NB4 (cell line): ENCODE data around the gene CCR5AS.

Experiments
- DNase-seq: peaks from one replicate; pipeline ENCODE4 v3.0.0; 2010; ENCODE audit warnings: low read depth
- H3K4me3 ChIP-seq: one replicate; pipeline ENCODE4 v1.5.1; 2011; ENCODE audit warnings: mild to moderate bottlenecking, low read depth, low read length, moderate library complexity
- MYC ChIP-seq: IDR thresholded peaks from 2 replicates; pipeline ENCODE4 v1.6.1; 2011; ENCODE audit warnings: low read depth, low read length
- POLR2A ChIP-seq: IDR thresholded peaks from 2 replicates; pipeline ENCODE4 v1.6.1; 2011; ENCODE audit warnings: mild to moderate bottlenecking; ENCODE audit not compliant: insufficient read length; ENCODE audit errors: extremely low read depth
- TF ChIP-seq, protein P1 (sequence below): IDR thresholded peaks from 2 replicates; pipeline ENCODE4 v1.6.1; 2011; ENCODE audit warnings: low read depth, low read length
- TF ChIP-seq, protein P2 (sequence below): IDR thresholded peaks from one replicate; pipeline ENCODE4 v1.5.1; 2012; ENCODE audit warnings: low read depth, low read length

Gene CCR5AS

DNA sequence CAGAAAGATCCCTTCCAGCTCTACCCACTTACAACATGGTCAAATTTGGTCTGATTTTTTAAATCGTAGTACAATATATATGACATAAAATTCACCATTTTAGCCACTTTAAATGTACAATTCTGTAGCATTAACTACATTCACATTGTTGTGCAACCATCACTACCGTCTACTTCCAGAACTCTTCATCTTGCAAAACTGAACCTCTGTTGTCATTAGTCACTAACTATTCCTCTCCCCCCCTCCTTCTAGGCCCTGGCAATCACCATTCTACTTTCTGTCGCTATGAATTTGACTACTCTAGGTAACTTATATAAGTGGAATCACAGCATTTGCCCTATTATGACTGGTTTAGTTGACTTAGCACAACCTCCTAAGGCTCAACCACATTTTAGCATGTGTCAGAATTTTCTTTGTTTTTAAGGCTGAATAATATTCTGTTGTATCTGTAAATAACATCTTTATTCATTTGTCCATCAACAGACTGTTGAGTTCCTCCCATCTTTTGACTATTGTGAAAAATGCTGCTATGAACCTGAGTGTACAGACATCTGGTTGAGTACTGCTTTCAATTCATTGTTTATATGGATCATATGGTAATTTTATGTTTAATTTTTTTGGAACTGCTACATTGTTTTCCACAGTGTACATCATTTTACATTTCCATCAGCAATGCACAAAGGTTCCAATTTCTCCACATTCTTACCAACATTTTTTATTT is 88.5 kb downstream of the CCR5AS start:
- no peak overlapping the region for H3K4me3 ChIP-seq
- TF ChIP-seq, protein P1, sequence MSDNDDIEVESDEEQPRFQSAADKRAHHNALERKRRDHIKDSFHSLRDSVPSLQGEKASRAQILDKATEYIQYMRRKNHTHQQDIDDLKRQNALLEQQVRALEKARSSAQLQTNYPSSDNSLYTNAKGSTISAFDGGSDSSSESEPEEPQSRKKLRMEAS: no peak
- TF ChIP-seq, protein P2, sequence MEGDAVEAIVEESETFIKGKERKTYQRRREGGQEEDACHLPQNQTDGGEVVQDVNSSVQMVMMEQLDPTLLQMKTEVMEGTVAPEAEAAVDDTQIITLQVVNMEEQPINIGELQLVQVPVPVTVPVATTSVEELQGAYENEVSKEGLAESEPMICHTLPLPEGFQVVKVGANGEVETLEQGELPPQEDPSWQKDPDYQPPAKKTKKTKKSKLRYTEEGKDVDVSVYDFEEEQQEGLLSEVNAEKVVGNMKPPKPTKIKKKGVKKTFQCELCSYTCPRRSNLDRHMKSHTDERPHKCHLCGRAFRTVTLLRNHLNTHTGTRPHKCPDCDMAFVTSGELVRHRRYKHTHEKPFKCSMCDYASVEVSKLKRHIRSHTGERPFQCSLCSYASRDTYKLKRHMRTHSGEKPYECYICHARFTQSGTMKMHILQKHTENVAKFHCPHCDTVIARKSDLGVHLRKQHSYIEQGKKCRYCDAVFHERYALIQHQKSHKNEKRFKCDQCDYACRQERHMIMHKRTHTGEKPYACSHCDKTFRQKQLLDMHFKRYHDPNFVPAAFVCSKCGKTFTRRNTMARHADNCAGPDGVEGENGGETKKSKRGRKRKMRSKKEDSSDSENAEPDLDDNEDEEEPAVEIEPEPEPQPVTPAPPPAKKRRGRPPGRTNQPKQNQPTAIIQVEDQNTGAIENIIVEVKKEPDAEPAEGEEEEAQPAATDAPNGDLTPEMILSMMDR: no peak
- no peak for TF ChIP-seq MYC
- TF ChIP-seq POLR2A: no peak
- peak; percentile 70 for DNase-seq

DNA sequence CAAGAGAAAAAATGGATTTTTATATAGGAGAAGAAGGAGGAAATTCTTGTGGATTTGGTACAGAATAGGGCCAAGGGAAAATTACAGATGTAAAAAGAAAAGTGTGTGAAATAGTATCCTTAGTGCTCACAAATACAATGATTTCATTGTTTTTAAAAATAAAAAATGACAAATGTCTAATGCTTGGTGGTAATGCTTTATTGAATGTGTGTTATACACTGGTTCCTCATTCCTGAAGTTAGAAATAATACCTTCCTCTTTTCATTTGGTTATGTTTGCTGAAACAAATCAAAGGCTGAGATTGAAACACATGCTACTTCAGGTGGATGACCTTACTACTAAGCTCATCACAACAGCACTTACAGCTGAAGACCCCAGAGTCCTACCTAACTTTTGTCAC is 90.7 kb downstream of the CCR5AS start:
- H3K4me3 ChIP-seq: no peak overlapping the region
- no peak for DNase-seq
- TF ChIP-seq, protein P2: no peak
- TF ChIP-seq MYC (no peak), POLR2A (no peak)
- TF ChIP-seq, protein P1: no peak

DNA sequence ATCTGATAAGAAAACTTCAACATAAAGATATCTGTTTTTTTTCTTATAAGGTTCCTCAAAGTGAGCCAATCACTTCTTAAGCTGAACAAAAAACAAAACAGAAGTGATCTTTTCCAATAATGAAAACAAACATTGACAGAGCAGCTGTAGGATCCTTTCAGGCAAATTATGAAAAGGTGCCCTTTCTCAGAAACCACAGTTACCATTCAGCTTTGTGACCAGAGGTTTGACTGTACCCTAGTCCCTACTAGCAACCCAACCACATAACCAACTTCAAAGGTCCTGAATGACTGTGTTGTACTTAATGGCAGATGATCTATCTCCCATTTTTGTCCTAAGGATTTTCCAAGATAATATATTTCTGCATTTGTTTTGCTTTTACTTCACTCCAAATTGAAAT is 92.3 kb downstream of the CCR5AS start:
- DNase-seq: no peak
- no peak overlapping the region for H3K4me3 ChIP-seq
- TF ChIP-seq POLR2A (no peak), MYC (no peak)
- TF ChIP-seq, protein P2: no peak
- TF ChIP-seq, protein P1: no peak
